HG02885 (cell line): Measurements from ENCODE around the gene RNF223.

Experiments used
- ATAC-seq: cut with Tn5 transposase; IDR thresholded peaks from one replicate; pipeline ENCODE4 v1.9.1; 2021; ENCODE audit warnings: mild to moderate bottlenecking; ENCODE audit not compliant: unreplicated experiment, poor library complexity

Gene RNF223

GRCh38 chr1:1048765-1049164 is 25.3 kb downstream of the RNF223 start:
- no peak for ATAC-seq

GRCh38 chr1:1047963-1048362 is 26.1 kb downstream of the RNF223 start:
- no peak for ATAC-seq

GRCh38 chr1:1047407-1047806 is 26.7 kb downstream of the RNF223 start:
- ATAC-seq = no peak

GRCh38 chr1:1046767-1047166 is 27.3 kb downstream of the RNF223 start:
- no peak for ATAC-seq

GRCh38 chr1:1046243-1046642 is 27.9 kb downstream of the RNF223 start:
- no peak for ATAC-seq

GRCh38 chr1:1045129-1045528 is 29.0 kb downstream of the RNF223 start:
- ATAC-seq = no peak

GRCh38 chr1:1044455-1045078 is 29.5 kb downstream of the RNF223 start:
- ATAC-seq = no peak

GRCh38 chr1:1043921-1044320 is 30.2 kb downstream of the RNF223 start:
- ATAC-seq = no peak

- no peak for ATAC-seq
Observed at GRCh38 chr1:1043411-1043810, 30.7 kb downstream of the RNF223 start.

GRCh38 chr1:1042835-1043234 is 31.3 kb downstream of the RNF223 start:
- ATAC-seq = no peak

GRCh38 chr1:1041873-1042272 is 32.2 kb downstream of the RNF223 start:
- ATAC-seq = no peak

GRCh38 chr1:1041092-1041523 is 33.0 kb downstream of the RNF223 start:
- no peak for ATAC-seq

GRCh38 chr1:1040004-1040991 is 33.8 kb downstream of the RNF223 start:
- ATAC-seq = peak; percentile 57

- peak; percentile 10 for ATAC-seq
Observed at GRCh38 chr1:1039145-1039910, 34.8 kb downstream of the RNF223 start.

- ATAC-seq = peak; percentile 65
Observed at GRCh38 chr1:1038694-1039093, 35.4 kb downstream of the RNF223 start.

GRCh38 chr1:1037366-1038327 is 36.5 kb downstream of the RNF223 start:
- ATAC-seq = no peak

- no peak for ATAC-seq
Observed at GRCh38 chr1:1035291-1035943, 38.7 kb downstream of the RNF223 start.

GRCh38 chr1:1034439-1034781 is 39.7 kb downstream of the RNF223 start:
- ATAC-seq = no peak

- ATAC-seq = no peak
Observed at GRCh38 chr1:1033731-1034438, 40.2 kb downstream of the RNF223 start.
